Measurements from ENCODE around the gene TMTC4. TPM values are rescaled to one million over a fixed set of nuclear protein-coding genes. Genes with fewer than 3 reads are reported as not detected.

Gene TMTC4
- total RNA-seq, 1 experiment from 2014 or later = 28.1 TPM

DNA sequence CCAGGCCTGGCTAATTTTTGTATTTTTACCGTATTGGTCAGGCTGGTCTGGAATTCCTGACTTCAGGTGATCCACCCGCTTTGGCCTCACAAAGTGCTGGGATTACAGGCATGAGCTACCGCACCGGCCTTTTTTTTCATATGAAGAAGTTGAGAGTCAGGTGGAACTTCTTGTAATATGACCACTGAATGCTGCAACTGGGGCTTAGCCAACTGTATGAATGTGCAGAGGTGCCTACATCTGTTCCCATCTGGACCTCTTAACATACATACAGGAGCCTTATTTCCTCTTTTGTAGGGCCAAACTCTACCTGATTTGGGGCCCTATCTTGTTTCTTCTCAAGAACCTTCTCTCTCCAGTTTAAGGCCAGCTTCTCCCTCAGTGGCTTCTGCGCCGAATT, 74.1 kb downstream of the TMTC4 start:
- WGBS (ENCODE audit: extremely low coverage, insufficient read length, low lambda C conversion rate) = no CpG with 5 or more reads among the region's 6 CpGs

More for the DNA sequence above, 74.1 kb downstream of the TMTC4 start:
- H4K8ac ChIP-seq (replicated peaks; ENCODE audit: insufficient read length, low read depth, low read length) = no peak overlapping the region
- Mint-ChIP-seq H3K4me3 (no peak overlapping the region), H3K27ac (no peak overlapping the region), H3K27me3 (ENCODE audit: low read depth) (no peaks in the 10 kb centered on the region), H3K9me3 (no peaks in the 10 kb centered on the region), H3K4me1 (no peaks in the 10 kb centered on the region; a peak in 1 of 4 replicates), H3K36me3 (ENCODE audit: insufficient read depth in 1 of 3, low read depth in 3 of 3) (no peaks in the 10 kb centered on the region; a peak in 1 of 7 replicates)
- H3K9me3 ChIP-seq (ENCODE audit: control insufficient read depth, low read depth, low read length) = no peaks in the 10 kb centered on the region
- H3T11ph ChIP-seq (ENCODE audit: low read length) = no peak overlapping the region
- H3K4ac ChIP-seq (ENCODE audit: low read depth, low read length) = no peak overlapping the region
- H4K91ac ChIP-seq (ENCODE audit: insufficient read length, low read depth, low read length) = no peak overlapping the region
- no peak overlapping the region for H2AK5ac ChIP-seq (ENCODE audit: insufficient read length, low read length)
- no peak overlapping the region for H2BK5ac ChIP-seq (ENCODE audit: insufficient read length, low read length)
- no peaks in the 10 kb centered on the region; the same call in 1 of the 2 replicates for H3K27me3 ChIP-seq (ENCODE audit: insufficient read depth, low read length)
- H3K79me1 ChIP-seq (ENCODE audit: insufficient read depth, low read depth, low read length, poor library complexity, severe bottlenecking) = no peaks in the 10 kb centered on the region
- H3K18ac ChIP-seq (ENCODE audit: insufficient read length, low read depth, low read length) = no peak overlapping the region
- no peak overlapping the region for H4K5ac ChIP-seq (ENCODE audit: insufficient read length, low read depth, low read length)
- H3K14ac ChIP-seq (ENCODE audit: insufficient read depth, low read length) = no peak overlapping the region
- TF ChIP-seq, protein P1, sequence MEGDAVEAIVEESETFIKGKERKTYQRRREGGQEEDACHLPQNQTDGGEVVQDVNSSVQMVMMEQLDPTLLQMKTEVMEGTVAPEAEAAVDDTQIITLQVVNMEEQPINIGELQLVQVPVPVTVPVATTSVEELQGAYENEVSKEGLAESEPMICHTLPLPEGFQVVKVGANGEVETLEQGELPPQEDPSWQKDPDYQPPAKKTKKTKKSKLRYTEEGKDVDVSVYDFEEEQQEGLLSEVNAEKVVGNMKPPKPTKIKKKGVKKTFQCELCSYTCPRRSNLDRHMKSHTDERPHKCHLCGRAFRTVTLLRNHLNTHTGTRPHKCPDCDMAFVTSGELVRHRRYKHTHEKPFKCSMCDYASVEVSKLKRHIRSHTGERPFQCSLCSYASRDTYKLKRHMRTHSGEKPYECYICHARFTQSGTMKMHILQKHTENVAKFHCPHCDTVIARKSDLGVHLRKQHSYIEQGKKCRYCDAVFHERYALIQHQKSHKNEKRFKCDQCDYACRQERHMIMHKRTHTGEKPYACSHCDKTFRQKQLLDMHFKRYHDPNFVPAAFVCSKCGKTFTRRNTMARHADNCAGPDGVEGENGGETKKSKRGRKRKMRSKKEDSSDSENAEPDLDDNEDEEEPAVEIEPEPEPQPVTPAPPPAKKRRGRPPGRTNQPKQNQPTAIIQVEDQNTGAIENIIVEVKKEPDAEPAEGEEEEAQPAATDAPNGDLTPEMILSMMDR (conservative IDR thresholded peaks at IDR 0.05) = no peak
- no peak overlapping the region for H3K56ac ChIP-seq (ENCODE audit: insufficient read length, low read depth, low read length)
- H2BK12ac ChIP-seq (ENCODE audit: insufficient read length, low read depth, low read length) = no peak overlapping the region
- DNase-seq = no peak
- no peaks in the 10 kb centered on the region for H3K4me1 ChIP-seq (ENCODE audit: insufficient read depth, low read length)
- H2BK20ac ChIP-seq (ENCODE audit: low read depth, low read length, poor library complexity, severe bottlenecking) = no peak overlapping the region
- no peaks in the 10 kb centered on the region for H4K20me1 ChIP-seq (ENCODE audit: control insufficient read depth, insufficient read depth, insufficient read length)
- H3K23me2 ChIP-seq (ENCODE audit: insufficient read length, low read depth, low read length, poor library complexity, severe bottlenecking) = no peaks in the 10 kb centered on the region
- H3K27ac ChIP-seq (ENCODE audit: insufficient read length, low read depth, low read length) = no peak overlapping the region
- no peak overlapping the region for H3K9ac ChIP-seq (ENCODE audit: extremely low read depth, insufficient read length, low read length)
- H2BK15ac ChIP-seq (ENCODE audit: low read depth, low read length) = no peak overlapping the region
- H2BK120ac ChIP-seq (ENCODE audit: low read depth, low read length, poor library complexity, severe bottlenecking) = no peak overlapping the region
- no peak overlapping the region for H3K23ac ChIP-seq (ENCODE audit: insufficient read length, low read depth, low read length)
- H3K79me2 ChIP-seq (ENCODE audit: insufficient read depth, low read length) = no peaks in the 10 kb centered on the region
- no peak overlapping the region for H3K4me2 ChIP-seq (ENCODE audit: insufficient read depth, insufficient read length, low read length)
- no peak overlapping the region for H2AFZ ChIP-seq (ENCODE audit: low read length)
